Dermis microvascular lymphatic vessel endothelial cell (primary cell): ENCODE data around the gene BAK1. TPM values are rescaled to one million over a fixed set of nuclear protein-coding genes. Genes with fewer than 3 reads are reported as not detected.
"Not testable (repeated sequence)": the region's sequence is repeated elsewhere in the genome, so short reads cannot be mapped to it uniquely, and the experiment has no call there.

Source experiments
- DNase-seq, 2 donors: peaks; one replicate each; pipeline versions ENCODE4 v3.0.0 to v3.0.0-alpha.2; 2010; ENCODE audit warnings: low read depth in 2 of 2
- total RNA-seq: library from RNA; depleted of rRNA; stranded (reverse); fragments of >200 nt; gene quantifications from 2 replicates; pipeline ENCODE4 v1.2.1, GENCODE V29; 2014

The BAK1 gene
- total RNA-seq, 1 donor from 2014 or later, result 22.7 TPM

DNA sequence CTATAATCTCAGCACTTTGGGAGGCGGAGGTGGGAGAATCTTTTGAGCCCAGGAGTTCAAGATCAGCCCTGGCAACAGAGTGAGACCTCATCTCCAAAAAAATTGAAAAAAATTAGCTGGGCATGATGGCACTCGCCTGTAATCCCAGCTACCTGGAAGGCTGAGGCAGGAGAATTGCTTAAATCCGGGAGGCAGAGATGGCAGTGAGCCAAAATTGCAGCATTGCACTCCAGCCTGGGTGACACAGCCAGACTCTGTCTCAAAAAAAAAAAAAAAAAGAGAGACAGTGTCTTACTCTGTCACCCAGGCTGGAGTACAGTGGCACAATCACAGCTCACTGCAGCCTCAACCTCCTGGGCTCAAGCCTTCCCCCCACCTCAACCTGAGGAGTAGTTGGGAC, 27.2 kb downstream of the BAK1 start:
- DNase-seq, result not testable (repeated sequence)

DNA sequence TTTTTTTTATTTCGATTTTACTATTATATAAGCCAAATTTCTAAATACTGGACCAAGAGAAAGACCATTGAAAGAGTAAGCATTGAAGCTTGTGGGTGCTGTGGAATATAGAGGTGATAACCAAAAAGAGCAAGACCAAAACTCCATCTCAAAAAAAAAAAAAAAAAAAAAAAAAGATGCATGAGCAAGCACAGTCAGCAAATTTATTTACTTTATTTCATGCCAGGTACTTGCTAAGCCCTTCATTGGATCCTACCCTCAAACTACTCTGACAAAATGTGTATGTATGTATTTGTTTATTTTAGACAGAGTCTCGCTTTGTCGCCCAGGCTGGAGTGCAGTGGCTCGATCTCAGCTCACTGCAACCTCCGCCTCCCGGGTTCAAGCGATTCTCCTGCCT, 27.8 kb downstream of the BAK1 start:
- no peak for DNase-seq

DNA sequence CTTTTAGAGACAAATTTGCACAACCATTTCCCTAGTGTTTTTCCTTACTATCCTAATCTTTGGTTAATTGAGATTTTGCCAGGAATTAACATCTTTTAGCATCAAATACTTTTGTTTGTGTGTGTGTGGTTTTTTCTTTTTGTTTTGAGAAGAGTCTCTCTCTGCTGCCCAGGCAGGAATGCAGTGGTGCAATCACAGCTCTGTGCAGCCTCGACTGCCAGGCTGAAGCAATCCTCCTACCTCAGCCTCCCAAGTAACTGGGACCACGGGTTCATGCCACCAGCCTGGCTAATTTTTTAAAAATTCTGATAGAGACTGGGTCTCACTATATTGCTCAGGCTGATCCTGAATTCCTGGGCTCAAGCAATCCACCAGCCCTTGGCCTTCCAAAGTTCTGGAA, 28.5 kb downstream of the BAK1 start:
- DNase-seq, result no peak

DNA sequence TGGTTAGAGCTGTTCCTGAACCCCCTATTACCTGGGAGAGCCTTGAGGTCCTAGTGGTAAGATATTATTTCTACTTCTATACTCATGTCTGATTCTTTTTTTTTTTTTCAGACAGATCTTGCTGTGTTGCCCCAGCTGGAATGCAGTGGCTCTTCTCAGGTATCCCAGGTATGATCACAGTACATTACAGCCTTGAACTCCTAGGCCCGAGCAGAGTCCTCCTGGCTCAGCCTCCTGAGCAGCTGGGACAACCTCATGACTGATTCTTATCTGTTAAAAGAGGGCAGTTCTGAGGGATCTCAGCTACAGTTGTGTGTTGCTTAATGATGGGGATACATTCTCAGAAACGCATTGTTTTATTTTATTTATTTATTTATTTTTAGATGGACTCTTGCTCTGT, 30.2 kb downstream of the BAK1 start:
- DNase-seq, result no peak

DNA sequence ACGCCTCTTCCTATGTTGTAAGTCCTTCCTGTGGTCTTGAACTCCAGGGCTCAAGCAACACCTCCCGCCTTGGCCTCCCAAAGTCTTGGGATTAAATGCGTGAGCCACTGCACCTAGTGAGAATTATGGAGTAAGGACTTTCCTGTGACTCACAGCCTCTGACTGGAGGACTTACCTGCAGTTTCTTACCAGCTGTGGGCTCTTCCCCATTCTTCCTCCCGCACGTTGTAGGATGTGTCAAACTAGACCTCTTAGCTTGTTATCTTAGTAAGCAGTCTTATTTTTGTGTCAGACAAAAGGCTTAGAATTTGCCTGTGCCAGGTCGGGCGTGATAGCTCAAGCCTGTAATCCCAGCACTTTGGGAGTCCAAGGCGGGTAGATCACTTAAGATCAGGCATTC, 30.9 kb downstream of the BAK1 start:
- no peak for DNase-seq

DNA sequence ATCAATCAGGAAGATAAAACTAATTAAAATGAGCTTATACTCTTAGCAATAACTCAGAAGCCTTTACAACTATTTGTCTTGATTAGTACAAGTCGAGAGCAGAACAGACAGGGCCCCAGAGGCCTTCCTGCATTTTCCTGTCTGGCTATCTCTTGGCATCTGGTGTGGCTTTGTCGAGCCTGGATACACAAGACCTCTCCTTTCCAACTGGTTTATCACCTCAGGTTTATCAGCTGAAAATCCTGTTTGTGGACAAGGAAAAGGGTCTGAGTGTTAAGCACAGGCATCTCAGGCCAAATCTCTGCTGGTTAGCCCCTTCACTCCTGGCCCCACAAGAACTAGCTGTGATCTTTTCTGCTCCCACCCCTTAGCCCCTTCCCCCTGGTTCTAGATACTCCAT, 32.6 kb downstream of the BAK1 start:
- no peak for DNase-seq

DNA sequence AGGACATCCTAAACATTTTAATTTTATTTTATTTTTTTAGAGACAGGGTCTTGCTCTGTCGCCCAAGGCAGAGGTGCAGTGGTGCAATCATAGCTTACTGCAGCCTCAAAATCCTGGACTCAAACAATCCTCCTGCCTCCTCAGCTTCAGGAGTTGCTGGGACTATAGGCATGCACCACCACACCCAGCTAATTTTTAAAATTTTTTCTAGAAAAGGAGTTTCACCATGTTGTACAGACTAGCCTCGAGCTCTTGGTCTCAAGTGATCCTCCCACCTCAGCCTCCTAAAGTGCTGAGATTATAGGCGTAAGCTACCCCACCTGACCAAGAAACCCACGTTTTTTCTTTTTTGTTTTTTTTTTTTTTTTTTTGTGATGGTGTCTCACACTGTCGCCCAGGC, 33.3 kb downstream of the BAK1 start:
- DNase-seq, result no peak

DNA sequence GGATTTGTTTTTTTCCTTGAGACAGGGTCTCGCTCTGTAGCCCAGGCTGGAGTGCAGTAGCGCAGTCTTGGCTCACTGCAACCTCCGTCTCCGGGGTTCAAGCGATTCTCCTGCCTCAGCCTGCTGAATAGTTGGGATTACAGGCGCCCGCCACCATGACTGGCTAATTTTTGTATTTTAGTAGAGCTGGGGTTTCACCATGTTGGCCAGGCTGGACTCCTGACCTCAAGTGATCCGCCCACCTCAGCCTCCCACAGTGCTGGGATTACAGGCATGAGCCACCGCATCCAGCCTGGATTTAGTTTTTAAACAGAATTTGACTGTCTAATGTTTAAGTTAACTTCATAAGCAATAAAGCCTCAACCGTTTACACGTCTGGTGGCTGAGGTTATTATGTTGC, 34.8 kb downstream of the BAK1 start:
- not testable (repeated sequence) for DNase-seq

DNA sequence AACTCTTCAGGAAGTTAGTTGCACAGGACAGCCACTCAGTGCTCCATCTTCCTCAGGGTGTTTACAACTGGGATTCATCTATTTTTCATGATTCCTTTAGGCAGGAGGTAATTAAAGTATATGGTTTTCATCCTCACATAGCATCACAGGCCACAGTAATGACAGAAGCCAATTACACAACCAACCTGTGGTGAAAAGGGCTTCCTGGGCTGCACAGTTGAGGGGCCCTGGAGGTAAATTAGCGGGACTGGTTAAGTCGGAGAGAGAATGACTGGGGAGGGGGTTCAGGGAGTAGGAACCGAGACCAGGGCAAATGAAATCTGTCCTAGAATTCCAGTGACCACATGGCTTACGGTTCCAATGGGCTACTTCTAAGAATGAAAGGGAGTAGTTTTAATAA, 37.0 kb downstream of the BAK1 start:
- DNase-seq, result no peak

DNA sequence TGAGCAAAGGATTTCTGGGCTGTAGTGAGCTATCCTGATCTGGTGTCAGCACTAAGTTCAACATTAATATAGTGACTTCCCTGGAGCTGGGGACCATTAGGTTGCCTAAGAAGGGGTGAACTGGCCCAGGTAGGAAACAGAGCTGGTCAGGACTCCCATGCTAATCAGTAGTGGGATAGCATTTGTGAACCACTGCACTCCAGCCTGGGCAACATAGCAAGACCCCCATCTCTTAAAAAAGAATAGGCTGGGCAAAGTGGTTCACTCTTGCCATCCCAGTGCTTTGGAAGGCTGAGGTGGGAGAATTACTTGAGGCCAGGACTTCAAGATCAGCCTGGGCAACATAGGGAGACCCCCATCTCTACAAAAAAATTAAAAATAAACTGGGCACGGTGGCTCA, 39.3 kb downstream of the BAK1 start:
- DNase-seq, result no peak

DNA sequence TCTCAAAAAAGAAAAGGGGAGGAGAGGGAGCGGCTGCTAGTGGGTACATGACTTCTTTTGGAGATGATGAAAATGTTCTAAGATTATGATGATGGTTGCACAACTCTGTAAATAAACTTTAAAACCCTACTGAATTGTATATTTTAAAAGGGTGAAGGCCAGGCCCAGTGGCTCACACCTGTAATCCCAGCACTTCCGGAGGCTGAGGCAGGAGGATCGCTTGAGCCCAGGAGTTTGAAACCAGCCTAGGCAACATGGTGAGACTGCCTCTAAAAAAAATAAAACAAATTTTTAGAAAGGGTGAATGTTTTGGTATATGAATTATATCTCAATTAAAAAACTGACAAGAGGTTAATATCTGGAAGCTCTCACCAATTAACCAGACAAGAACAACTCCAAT, 45.4 kb downstream of the BAK1 start:
- DNase-seq, result no peak

DNA sequence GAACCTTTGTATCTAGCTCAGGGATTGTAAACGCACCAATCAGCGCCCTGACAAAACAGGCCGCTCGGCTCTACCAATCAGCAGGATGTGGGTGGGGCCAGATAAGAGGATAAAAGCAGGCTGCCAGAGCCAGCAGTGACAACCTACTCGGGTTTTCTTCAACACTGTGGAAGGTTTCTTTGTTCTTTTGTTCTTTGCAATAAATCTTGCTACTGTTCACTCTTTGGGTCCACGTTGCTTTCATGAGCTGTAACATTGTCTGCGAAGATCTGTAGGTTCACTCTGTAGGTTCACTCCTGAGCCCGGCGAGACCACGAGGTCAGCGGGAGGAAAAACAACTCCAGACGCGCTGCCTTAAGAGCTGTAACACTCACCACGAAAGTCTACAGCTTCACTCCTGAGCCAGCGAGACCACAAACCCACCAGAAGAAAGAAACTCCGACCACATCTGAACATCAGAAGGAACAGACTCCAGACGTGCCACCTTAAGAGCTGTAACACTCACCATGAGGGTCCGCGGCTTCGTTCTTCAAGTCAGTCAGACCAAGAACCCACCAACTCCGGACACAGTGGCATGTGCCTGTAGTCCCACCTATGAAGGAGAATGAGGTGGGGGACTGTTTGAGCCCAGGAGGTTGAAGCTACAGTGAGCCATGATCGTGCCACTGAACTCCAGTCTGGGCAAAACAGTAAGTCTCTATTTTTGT, 46.8 kb downstream of the BAK1 start:
- DNase-seq, result not testable (repeated sequence)

DNA sequence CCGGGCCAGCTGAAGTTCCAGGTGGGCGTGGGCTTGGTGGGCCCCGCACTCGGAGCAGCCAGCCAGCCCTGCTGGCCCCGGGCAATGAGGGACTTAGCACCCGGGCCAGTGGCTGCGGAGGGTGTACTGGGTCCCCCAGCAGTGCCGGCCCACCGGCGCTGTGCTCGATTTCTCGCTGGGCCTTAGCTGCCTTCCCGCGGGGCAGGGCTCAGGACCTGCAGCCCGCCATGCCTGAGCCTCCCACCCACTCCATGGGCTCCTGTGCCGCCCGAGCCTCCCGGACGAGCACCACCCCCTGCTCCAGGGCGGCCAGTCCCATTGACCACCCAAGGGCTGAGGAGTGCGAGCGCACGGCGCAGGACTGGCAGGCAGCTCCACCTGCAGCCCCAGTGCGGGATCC, 47.6 kb downstream of the BAK1 start:
- DNase-seq, result not testable (repeated sequence)

DNA sequence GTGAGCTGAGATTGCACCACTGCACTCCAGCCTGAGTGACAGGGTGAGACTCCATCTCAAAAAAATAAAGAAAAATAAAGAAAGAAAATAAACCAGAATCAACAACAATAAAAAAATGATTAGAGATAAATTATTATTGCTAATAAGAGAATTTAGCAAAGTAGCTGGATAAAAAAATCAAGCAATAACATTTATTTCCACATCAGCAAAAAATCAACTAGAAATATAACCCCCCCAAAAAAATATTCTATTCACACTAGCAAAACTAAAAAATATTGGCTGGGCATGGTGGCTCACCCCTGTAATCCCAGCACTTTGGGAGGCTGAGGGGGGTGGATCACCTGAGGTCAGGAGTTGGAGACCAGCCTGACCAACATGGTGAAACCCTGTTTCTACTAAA, 49.5 kb downstream of the BAK1 start:
- DNase-seq, result not testable (repeated sequence)

Other genes starting within 250 kb of the BAK1 start
- gene KIFC1, start 188.5 kb downstream of the BAK1 start, total RNA-seq, result 9.9 and 16.7 TPM in 2 replicates
- 6.5 and 13.4 TPM in 2 replicates for gene PHF1, start 169.3 kb downstream of the BAK1 start, total RNA-seq
- gene CUTA, start 162.2 kb downstream of the BAK1 start, total RNA-seq, result 43.8 and 72.3 TPM in 2 replicates
- 1.4 and 2.8 TPM in 2 replicates for gene SYNGAP1, start 160.2 kb downstream of the BAK1 start, total RNA-seq
- gene ZBTB9, start 125.7 kb downstream of the BAK1 start, total RNA-seq, result 3.9 and 6.7 TPM in 2 replicates
- 13.3 and 17.8 TPM in 2 replicates for gene ITPR3, start 41.0 kb upstream of the BAK1 start, total RNA-seq
- 9.9 and 21.2 TPM in 2 replicates for gene UQCC2, start 131.4 kb upstream of the BAK1 start, total RNA-seq
- gene IP6K3, start 166.6 kb upstream of the BAK1 start, total RNA-seq, result not detected in 2 replicates
- gene LEMD2, start 208.9 kb upstream of the BAK1 start, total RNA-seq, result 24.6 and 36.3 TPM in 2 replicates
- gene MLN, start 223.7 kb upstream of the BAK1 start, total RNA-seq, result not detected in 2 replicates